Measurements from ENCODE around the gene DOK6.

DOK6 gene

GRCh38 chr18:69734536-69734935, 333.8 kb downstream of the DOK6 start:
- no peak for DNase-seq (ENCODE audit: low read depth in 2 of 2, low spot score in 1 of 2)

DNA sequence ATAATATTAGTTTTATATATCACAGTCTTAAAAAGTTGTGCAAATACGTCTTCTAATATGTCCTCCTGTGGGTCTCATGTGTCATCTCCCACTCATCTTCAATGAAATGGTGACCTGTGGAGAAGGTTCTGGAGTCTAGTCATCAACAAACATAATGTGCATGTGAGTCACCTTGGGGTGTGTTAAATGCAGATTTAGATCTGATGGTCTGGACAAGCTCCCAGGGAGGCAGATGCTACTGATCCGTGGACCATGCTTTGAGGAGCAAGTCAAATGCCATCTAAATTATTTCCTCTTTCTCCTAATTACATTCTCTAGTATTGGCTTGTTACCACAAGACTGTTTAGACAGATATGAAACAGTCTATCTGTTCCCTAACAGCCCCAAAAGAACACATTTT, 336.0 kb downstream of the DOK6 start:
- DNase-seq (ENCODE audit: low read depth in 2 of 2, low spot score in 1 of 2), result no peak

GRCh38 chr18:69737851-69738250, 337.2 kb downstream of the DOK6 start:
- no peak for DNase-seq (ENCODE audit: low read depth in 2 of 2, low spot score in 1 of 2)

GRCh38 chr18:69747388-69747787, 346.7 kb downstream of the DOK6 start:
- DNase-seq (ENCODE audit: low read depth in 2 of 2, low spot score in 1 of 2), result no peak

- no peak for DNase-seq (ENCODE audit: low read depth in 2 of 2, low spot score in 1 of 2)
Measured at GRCh38 chr18:69752737-69753380, 352.2 kb downstream of the DOK6 start.

- no peak for DNase-seq (ENCODE audit: low read depth in 2 of 2, low spot score in 1 of 2)
Measured at GRCh38 chr18:69754108-69754507, 353.4 kb downstream of the DOK6 start.

DNA sequence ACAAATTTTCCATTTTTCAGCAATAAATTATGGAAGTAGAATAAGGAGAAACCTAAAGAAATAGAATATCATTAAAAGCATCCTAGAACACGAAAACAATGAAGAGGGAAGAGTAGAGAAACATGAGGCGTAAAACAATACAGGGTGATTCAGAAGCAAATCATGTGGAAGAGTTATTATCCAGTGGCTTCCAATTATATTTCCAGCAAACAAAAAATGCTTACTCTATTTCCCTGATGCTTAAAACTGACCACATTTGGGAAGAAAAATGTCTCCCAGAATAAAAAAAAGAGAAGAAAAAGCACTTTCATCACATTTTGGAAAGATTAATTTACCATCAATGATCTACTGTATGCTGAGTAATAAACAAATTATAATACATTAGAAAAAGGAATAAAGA, 354.4 kb downstream of the DOK6 start:
- DNase-seq (ENCODE audit: low read depth in 2 of 2, low spot score in 1 of 2), result no peak

DNA sequence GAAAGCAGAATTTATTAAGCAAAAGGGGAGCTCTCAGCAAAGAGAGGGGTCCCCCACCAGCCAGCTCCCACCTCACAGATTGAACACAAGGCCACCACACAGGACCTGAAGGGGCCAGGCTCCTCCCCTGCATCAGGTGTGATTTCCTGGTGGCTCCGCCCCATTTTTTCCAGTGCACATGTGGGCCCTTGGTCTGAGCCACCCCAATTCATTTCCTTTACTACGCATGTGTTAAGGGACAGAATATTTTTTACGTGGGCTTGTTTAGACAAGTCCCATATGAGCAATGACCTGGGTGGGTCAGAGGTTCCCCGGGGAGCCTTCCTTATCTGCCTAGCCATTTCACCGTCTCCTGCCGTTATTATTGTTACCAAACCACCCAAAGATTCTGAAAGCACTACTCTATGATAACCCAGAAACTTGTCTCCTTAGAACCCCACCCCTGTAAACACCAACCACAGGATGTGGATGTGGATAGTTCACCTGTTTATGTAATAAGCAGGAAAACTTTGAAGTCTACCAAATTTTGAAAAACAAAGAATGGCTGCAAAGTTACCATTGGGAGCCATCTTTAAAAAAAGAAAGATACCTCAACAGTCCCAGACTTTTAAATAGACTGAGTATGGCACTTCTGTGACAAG, 355.3 kb downstream of the DOK6 start:
- DNase-seq (ENCODE audit: low read depth in 2 of 2, low spot score in 1 of 2), result no peak

- no peak for DNase-seq (ENCODE audit: low read depth in 2 of 2, low spot score in 1 of 2)
Measured at GRCh38 chr18:69757733-69758132, 357.0 kb downstream of the DOK6 start.

- no peak for DNase-seq (ENCODE audit: low read depth in 2 of 2, low spot score in 1 of 2)
Measured at GRCh38 chr18:69758458-69758857, 357.8 kb downstream of the DOK6 start.

GRCh38 chr18:69759046-69759445, 358.4 kb downstream of the DOK6 start:
- DNase-seq (ENCODE audit: low read depth in 2 of 2, low spot score in 1 of 2), result no peak

GRCh38 chr18:69763002-69763401, 362.3 kb downstream of the DOK6 start:
- no peak for DNase-seq (ENCODE audit: low read depth in 2 of 2, low spot score in 1 of 2)

GRCh38 chr18:69763821-69764220, 363.1 kb downstream of the DOK6 start:
- no peak for DNase-seq (ENCODE audit: low read depth in 2 of 2, low spot score in 1 of 2)

DNA sequence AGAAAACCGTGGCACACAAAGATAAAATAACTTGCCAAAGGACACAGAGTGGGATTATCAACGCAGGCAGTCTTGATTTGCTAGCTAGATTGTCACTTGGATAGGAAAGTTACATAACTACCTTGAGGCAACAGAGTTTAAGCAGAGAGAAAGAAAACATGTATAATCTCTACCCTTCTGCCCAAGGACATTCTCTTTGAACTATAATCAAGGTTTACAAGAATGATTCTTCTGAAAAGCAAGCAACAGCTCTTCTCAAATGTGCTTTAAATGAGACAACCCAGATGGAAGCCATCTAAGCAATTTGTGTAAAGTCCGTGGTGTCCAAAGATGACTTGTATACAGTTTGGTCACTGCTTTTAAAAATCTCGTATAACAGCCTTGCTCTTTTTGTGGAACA, 369.6 kb downstream of the DOK6 start:
- DNase-seq (ENCODE audit: low read depth in 2 of 2, low spot score in 1 of 2), result no peak

DNA sequence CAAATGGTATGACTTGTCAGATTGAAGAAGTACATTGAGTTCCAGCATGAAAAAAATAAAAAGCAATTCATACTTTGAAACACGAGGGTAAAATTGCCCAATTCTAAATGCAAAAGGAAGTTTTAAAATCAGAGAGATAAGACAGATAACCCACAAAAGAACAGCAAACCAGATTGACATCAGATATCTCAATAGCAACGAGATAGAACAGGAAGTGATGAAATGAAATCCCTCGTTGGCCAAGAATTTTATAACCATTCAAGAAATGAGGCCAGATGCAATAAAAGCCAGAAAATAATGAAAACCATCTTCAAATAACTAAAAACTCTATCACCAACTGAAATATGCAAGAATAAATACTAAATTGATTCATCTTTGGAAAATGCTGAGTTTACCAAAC, 374.1 kb downstream of the DOK6 start:
- DNase-seq (ENCODE audit: low read depth in 2 of 2, low spot score in 1 of 2), result no peak

GRCh38 chr18:69777248-69777647, 376.6 kb downstream of the DOK6 start:
- DNase-seq (ENCODE audit: low read depth in 2 of 2, low spot score in 1 of 2), result no peak

- DNase-seq (ENCODE audit: low read depth in 2 of 2, low spot score in 1 of 2), result no peak
Measured at GRCh38 chr18:69778680-69779079, 378.0 kb downstream of the DOK6 start.

DNA sequence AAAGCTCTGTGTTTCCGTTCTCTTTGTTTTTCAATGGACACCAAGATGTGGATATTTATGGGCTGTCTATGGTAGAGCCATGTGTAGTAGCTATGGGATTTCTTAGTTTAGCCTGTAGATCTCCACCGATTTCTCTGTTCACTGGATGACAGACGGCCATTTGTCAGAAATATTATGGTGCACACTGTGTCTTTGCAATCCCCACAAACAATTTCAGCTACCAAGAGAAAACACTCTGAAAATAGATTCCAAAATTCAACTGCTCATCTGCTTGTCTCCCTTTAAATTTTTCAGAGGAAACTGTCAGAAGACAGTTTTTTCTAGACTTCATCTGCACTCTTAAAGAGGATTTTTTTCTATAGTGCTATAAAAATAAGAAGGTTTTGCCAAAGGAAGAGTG, 380.2 kb downstream of the DOK6 start:
- no peak for DNase-seq (ENCODE audit: low read depth in 2 of 2, low spot score in 1 of 2)

- DNase-seq (ENCODE audit: low read depth in 2 of 2, low spot score in 1 of 2), result no peak
Measured at GRCh38 chr18:69784815-69785214, 384.1 kb downstream of the DOK6 start.

DNA sequence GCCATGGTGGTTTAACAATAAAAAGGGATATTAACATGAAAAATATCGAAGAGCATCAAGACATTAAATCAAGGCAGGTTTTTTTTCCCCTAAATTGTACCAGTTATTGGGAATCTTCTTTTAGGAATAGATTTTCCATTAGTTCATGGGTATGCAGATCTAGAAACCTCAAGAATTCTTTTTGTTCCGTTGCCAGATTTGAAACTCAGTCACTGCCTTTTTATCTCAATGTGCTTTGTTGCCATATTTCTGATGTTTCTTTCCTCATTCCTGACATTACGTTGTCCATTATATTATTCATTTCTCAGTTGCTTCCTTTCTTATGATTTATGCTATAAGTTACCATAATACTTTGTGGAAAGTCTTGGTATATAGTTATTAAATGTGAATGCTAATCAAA, 384.8 kb downstream of the DOK6 start:
- DNase-seq (ENCODE audit: low read depth in 2 of 2, low spot score in 1 of 2), result no peak

DNA sequence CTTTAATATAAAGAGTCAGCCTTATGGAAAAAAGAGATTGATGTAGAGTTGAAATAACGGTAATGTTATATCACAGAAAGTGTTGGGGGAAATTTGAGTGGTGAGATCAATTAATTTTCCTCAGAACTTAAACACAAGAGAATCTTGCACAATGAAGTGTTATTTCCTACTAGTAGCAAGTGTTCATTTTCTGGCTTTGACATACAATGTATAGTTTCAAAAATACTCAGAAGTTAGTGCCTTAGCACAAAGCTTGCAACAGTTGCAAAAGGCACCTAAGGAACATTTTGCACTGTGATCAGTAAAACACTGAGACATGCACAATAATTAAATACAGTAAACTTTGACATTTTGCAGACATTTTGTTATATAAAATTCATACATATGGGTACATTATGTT, 385.7 kb downstream of the DOK6 start:
- no peak for DNase-seq (ENCODE audit: low read depth in 2 of 2, low spot score in 1 of 2)

GRCh38 chr18:69787825-69788547, 387.3 kb downstream of the DOK6 start:
- no peak for DNase-seq (ENCODE audit: low read depth in 2 of 2, low spot score in 1 of 2)

DNA sequence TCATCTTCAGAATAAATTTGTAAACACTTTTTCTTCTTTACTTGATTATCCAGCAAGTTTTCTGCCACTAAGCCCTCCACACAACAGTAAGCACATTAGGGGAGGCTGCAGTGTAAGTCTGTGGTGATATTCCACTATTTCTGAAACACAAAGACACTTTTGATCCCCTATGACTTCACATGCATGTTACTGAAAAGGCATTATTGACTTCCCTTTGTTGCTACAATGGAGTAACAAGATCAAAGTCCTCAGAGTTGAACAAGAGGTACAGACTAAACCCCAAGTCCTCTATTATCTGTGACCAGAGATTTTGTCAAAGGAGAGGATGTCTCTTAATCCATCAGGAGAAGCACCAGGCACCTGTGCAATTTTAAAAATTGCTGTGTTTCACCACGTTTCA, 389.1 kb downstream of the DOK6 start:
- no peak for DNase-seq (ENCODE audit: low read depth in 2 of 2, low spot score in 1 of 2)
